ENCODE measurements around the gene DNAJA1. TPM values are rescaled to one million over a fixed set of nuclear protein-coding genes. Genes with fewer than 3 reads are reported as not detected.

The DNAJA1 gene
- total RNA-seq, 6 experiments from 2014 or later: 118 to 171 (median 140) TPM

Other genes with a start within 250 kb of the DNAJA1 start
- not detected for gene TMEM215, start 241.7 kb upstream of the DNAJA1 start, total RNA-seq (2021; fragmentation: NEBNext Ultra II Directional; extraction: Animal tissue kit (Norgen Biotek cat#: 25700))
- gene APTX, start 23.6 kb upstream of the DNAJA1 start, total RNA-seq (2021; fragmentation: NEBNext Ultra II Directional; extraction: Animal tissue kit (Norgen Biotek cat#: 25700)): 10 to 100 TPM; 29.1 to 34.9 (median 33.3) TPM
- gene SMU1, start 51.4 kb downstream of the DNAJA1 start, total RNA-seq (2021; fragmentation: NEBNext Ultra II Directional; extraction: Animal tissue kit (Norgen Biotek cat#: 25700)): 10 to 100 TPM; 20.3 to 22.1 (median 21.6) TPM
- gene B4GALT1, start 142.1 kb downstream of the DNAJA1 start, total RNA-seq (2021; fragmentation: NEBNext Ultra II Directional; extraction: Animal tissue kit (Norgen Biotek cat#: 25700)): 100 to 1,000 TPM in 4 of 6 experiments, 10 to 100 TPM in 2; 87.2 to 116 (median 106) TPM
- gene SPINK4, start 214.9 kb downstream of the DNAJA1 start, total RNA-seq (2021; fragmentation: NEBNext Ultra II Directional; extraction: Animal tissue kit (Norgen Biotek cat#: 25700)): not detected
- gene BAG1, start 239.4 kb downstream of the DNAJA1 start, total RNA-seq (2021; fragmentation: NEBNext Ultra II Directional; extraction: Animal tissue kit (Norgen Biotek cat#: 25700)): 10 to 100 TPM; 22.5 to 31.3 (median 27.6) TPM
- 10 to 100 TPM; 75.5 to 90.2 (median 78.8) TPM for gene CHMP5, start 239.8 kb downstream of the DNAJA1 start, total RNA-seq (2021; fragmentation: NEBNext Ultra II Directional; extraction: Animal tissue kit (Norgen Biotek cat#: 25700))

All from HFFc6 (cell line).